A549 treated with GW870086 at 1 μM for 4 hours (cell line): ENCODE data around the gene ZC3HAV1. TPM values are rescaled to one million over a fixed set of nuclear protein-coding genes. Genes with fewer than 3 reads are reported as not detected.

ENCODE experiments used
- total RNA-seq: library from RNA; stranded (reverse); fragments of 200-300 nt; extraction: Qiagen RNA extraction; gene quantifications from 5 replicates; pipeline ENCODE4 v1.2.3, GENCODE V29; 2022; ENCODE audit warnings: low read depth

ZC3HAV1 gene
- total RNA-seq: 31.4 to 36.5 TPM (median 33.6 TPM) in 5 replicates

GRCh38 chr7:139109188-139109982 lies at the start of gene ZC3HAV1:
Gene ZC3HAV1 (minus strand): TSS chr7:139109720. CDS start chr7:139109331, 389 bp downstream.

GRCh38 chr7:139035586-139036353 lies 73.8 kb downstream of the ZC3HAV1 start, which contains the start of gene ZC3HAV1L:
Gene ZC3HAV1L (minus strand): TSS chr7:139036042. CDS start chr7:139036017, 25 bp downstream.

Other genes starting within 250 kb of the ZC3HAV1 start
- 4.9 to 6.8 TPM (median 6.2 TPM) in 5 replicates for gene KIAA1549, start 128.3 kb downstream of the ZC3HAV1 start, total RNA-seq
- 3.9 to 8.6 TPM (median 7.4 TPM) in 5 replicates for gene ZC3HAV1L, start 73.7 kb downstream of the ZC3HAV1 start, total RNA-seq
- gene UBN2, start 121.5 kb upstream of the ZC3HAV1 start, total RNA-seq: 1.9 to 3.9 TPM (median 2.8 TPM) in 5 replicates
- gene FMC1, start 231.6 kb upstream of the ZC3HAV1 start, total RNA-seq: 16.8 to 39.9 TPM (median 32.7 TPM) in 5 replicates